ENCODE results near the gene GPD1L.
"Not testable (repeated sequence)": the region's sequence is repeated elsewhere in the genome, so short reads cannot be mapped to it uniquely, and the experiment has no call there.

GPD1L gene

DNA sequence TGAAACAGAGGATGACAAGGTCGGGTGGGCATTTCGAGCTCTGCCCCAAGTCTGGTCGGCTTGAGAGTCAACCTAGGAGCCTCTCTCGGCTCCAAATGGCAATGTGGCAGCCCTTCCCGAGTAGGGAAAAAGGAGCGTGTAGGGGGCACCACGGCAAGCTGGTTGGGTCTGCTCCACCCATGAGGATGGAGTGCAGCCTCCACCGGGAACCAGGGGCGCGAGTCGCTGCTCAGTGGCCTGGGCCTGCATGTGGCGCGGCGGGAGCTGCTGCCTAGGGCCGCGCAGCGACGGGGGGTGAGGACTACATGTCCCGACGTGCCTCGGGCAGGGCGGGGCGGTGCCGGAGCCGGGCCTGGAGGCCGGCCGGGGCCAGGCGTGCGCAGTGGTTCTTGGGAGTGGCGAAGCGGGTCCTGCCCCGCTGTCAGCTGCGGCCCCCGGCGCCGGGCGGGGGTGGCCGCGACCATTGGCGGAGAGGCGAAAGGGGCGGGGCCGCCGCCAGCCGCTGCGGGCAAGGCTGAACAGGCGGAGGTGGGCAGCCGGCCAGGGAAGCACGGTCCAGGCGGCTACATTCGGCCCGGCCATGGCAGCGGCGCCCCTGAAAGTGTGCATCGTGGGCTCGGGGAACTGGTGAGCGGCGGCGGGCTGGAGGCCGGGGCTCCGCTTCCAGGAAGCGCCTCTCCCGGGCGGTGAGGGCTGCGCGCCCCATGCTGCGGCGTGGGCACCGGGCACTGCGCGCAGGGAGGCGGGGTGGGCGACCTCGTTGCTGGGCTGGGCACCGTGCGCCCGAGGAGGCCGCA is at the start of gene GPD1L:
GPD1L (plus strand) TSS at position 489 of the 797 bp plus-strand sequence; CDS start at position 581, 92 bp downstream.
- DNase-seq = peak; percentile 93

- DNase-seq = not testable (repeated sequence)
Observed at GRCh38 chr3:32058465-32058864, 48.0 kb upstream of the GPD1L start.

GRCh38 chr3:32062950-32063582 is 43.4 kb upstream of the GPD1L start:
- DNase-seq = no peak

DNA sequence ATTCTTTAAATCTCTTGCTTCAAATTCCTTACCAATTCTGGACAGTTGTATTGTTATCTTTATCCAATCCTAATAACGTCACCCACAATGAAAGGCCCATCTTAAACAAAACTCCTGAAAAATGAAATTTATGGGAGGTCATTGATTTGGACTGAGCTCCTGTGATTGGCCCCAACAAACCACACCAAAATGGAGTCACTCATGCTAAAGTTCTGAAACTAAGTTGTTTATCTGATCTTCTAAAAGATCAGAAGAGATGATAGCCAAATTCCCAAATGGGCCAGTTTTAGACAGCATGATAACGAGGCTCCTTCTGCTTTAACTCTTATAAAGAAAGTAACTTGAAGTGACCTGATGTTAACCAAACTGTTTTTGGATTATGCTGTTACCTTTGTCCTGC is 39.7 kb upstream of the GPD1L start:
- no peak for DNase-seq

GRCh38 chr3:32074194-32074593 is 32.2 kb upstream of the GPD1L start:
- not testable (repeated sequence) for DNase-seq

GRCh38 chr3:32076566-32076965 is 29.9 kb upstream of the GPD1L start:
- DNase-seq = no peak

DNA sequence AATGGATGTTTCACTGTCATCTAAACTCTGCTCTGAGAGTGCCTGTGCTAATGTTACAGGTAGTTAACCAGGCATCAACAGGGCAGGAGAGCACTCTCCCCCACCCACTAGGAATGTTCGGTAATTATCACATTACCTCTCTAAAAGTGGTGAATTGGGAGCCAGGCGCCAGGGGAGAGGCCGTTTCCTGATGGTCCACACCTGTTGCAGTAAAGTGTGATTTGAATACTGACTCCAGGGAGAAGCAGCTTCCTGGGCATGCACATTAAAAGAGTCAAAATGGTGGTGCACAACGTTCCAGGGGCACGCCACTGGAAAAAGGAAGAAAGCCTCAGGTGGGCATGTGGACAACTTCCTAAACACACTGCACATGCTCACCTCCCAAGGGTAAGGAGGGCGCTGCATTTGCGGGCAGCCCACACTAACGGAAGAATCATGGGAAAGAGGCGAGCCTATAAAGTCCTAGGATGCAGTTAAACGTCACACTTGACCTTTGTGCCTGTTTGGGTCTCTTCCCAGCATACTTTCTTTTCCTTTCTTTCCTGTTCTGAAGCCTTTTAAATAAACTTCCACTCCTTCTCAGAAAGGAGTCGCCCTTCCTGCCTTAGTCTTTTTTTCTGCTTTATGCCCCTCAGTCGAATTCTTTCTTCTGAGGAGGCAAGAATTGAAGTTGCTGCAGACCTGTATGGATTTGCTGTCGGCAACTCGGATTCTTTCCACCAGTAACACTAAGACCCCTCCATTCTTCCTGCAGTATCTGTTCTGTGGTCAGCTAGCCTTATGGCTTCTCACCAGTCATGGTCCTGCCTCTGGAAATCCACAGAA is 28.9 kb upstream of the GPD1L start:
- no peak for DNase-seq

GRCh38 chr3:32078085-32078634 is 28.3 kb upstream of the GPD1L start:
- DNase-seq = no peak

DNA sequence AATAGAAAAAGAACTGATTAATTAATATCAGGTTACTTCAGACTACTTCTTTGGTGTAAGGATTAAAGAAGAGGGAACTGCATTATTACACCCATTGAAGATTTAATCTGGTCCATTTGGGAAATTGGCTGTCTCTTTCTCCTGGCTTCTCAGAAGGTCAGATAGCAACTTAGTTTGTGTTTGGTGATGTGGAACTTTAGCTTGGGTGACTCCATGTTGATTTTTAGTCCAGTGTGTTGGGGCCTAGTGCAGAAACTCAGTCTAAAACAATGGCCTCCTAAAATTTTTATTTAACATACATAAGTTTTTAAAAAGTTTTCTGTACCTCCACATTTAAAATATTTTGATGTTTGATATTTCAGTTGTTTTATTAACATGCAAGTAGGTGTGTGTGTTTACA is 27.6 kb upstream of the GPD1L start:
- no peak for DNase-seq

DNA sequence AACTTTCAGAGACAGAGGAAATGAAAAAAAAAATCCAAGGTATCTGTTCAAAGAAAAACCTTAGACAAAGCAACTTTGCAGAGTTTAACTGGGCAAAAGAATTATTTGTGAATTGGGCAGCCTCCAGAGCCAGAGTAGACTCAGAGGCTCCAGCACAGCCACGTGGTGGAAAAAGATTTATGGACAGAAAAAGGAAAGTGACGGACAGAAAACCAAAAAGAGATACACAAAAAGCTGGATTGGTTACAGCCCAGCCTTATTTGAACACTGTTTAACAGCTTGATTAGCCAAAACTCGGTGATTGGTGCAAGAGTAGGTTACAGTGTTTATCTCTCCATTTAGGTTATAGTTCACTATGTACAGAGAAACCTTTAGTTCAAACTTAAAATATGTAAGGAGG is 23.7 kb upstream of the GPD1L start:
- no peak for DNase-seq

GRCh38 chr3:32083702-32084270 is 22.6 kb upstream of the GPD1L start:
- DNase-seq = no peak

- DNase-seq = no peak
Observed at GRCh38 chr3:32084870-32085269, 21.6 kb upstream of the GPD1L start.

DNA sequence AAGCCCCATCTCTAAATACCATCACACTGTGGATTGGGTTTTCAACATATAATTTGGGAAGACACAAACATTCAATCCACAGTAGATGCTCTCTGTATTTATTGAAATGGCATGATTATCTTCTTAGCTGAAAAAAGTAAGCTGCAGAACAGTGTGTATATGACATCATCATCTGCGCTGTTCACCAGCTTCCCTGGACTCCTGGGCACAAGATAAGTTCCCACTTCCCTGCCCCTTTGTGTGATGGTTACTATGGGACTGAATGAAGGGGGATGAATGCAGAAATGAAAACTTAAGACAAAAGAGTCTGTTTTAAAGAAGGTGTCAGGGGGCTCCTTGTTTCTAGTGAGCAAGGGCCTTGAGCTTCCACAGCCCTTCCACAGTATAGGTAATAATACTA is 20.0 kb upstream of the GPD1L start:
- DNase-seq = no peak

GRCh38 chr3:32089476-32089875 is 16.9 kb upstream of the GPD1L start:
- DNase-seq = no peak

GRCh38 chr3:32093204-32093603 is 13.2 kb upstream of the GPD1L start:
- DNase-seq = no peak

DNA sequence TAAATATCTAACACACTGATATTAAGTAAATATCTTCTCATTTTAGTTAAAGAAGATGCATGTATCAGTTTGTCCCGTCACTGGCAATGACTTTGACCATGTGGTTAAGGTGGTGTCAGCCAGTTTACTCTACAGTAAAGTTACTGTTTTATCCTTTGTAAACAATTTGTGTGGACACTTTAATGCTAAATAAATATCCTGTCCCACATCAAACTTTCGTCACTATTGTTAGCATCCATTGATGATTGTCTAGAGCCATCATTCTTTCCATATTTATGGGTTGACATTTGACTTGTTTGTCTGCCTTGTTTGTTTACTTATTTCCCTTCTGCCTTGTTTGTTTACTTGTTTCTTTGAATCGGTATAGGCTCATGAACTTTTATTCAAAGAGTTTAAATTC is 11.0 kb upstream of the GPD1L start:
- DNase-seq = no peak

GRCh38 chr3:32097768-32098167 is 8.7 kb upstream of the GPD1L start:
- no peak for DNase-seq

GRCh38 chr3:32098528-32098927 is 7.9 kb upstream of the GPD1L start:
- DNase-seq = no peak

DNA sequence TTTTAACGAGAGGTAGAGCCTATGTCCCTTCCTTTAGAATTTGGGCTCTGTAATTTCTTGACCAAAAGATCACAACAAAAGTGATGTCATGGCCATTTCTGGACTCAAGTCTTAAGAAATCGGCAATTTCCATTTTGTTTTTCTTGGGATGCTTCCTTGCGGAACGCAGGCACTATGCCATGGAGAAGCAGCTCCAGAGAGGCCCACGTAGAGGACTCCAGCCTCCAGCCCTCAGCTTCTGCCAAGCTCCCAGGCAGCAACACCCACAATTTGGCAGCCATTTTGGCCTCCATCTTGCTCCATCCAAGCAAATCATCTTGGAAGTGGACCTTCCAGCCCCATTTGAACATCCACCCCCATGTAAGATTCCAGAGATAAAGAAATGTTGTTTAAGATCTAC is 6.0 kb upstream of the GPD1L start:
- DNase-seq = no peak

DNA sequence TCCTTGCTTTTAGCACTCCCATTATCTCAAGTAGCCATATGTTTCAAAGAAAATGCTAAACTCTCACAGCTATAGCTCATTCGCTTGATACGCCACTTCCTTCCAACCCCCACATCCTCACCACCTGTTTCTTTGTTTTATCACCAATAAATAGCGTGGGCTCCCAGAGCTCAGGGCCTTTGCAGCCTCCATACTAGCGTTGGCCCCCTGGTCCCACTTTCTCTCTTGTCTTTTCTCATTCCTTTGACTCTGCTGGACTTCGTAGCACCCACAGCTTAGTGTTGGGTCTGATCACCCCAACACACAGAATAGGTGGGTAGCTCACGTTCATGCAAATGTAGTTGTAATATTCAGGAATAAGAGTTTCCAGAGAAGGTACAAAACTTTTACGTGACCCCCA is 4.1 kb upstream of the GPD1L start:
- no peak for DNase-seq

- no peak for DNase-seq
Observed at GRCh38 chr3:32104492-32104891, 1.9 kb upstream of the GPD1L start.

DNA sequence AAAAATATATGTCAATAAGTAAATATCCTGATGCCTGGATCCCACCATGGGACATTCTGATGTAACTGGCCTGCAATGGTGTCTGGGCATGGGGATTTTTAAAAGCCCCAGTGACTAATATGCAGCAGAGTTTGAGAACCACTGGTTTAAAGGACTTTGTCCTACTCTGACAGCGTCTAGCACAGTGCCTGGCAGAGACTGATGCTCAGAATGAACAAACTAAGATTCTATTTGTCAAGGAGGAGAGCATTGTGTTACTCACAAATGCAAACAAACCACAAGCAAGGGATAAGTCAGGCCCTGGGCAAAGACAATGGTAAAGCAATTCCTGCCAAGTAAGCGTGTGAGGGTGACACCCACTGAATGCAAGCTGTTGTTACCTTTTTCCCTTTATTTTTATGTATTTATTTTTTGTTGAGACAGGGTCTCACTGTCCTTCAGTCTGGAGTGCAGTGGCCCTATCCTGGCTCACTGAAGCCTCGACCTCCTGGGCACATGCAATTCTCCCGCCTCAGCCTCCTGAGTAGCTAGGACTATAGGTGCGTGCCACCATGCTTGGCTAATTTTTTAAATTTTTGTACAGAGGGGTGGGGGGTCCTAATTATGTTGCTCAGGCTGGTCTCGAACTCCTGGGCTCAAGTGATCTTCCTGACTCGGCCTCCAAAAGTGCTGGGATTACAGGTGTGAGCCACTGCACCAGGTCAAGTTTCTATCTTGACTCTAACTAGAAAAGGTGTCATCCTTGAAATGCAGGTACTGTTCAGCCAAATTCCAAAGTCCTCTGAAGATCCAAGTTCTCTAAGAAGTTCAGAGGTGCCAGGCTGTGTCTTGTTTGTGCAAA is 909 bp upstream of the GPD1L start:
- DNase-seq = no peak
